ENCODE data around the gene EIF3K. TPM values are rescaled to one million over a fixed set of nuclear protein-coding genes. Genes with fewer than 3 reads are reported as not detected.

EIF3K gene
- total RNA-seq, 1 donor from 2014 or later, result 229 TPM

DNA sequence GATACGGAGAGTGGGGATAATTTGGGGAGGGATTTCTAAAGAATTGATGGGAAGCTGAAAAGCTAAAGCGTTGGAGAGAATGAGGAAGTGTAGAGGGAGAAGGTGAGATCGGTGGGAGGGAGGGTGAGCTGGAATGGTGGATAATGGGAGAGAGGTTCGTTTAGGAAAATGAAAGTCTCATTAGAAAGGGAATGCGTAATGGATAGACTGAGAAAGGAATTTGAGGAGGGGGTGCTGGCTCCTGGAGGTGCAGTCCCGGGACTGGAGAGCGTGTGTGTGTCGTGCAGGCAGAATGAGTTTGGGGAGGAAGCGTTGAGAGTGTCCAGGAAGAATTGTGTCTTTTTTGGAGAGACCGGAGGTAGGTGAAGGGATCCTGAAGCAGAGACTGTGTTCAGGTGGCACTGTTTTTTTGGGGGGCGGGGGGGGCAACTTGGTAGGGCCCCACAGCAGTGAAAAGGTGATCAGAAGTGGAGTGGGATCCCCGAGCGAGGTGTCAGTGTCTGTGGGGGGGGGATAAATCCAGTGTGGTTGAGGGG lies 29.8 kb downstream of the EIF3K start:
- TF ChIP-seq CTCF (IDR thresholded peaks at IDR 0.05), result no peak
- no peak for DNase-seq
- intact Hi-C loops (cut with DNase I), result no loop called here

GRCh38 chr19:38649305-38650171 lies 30.6 kb downstream of the EIF3K start:
- peaks cover 59% of the 10 kb centered on the region for H3K4me1 ChIP-seq
- peak overlapping the region; percentile 88 for H3K27ac ChIP-seq
- intact Hi-C loops (cut with DNase I), result no loop called here
- peak; percentile 63 for DNase-seq
- TF ChIP-seq CTCF (IDR thresholded peaks at IDR 0.05), result no peak
- no peaks in the 10 kb centered on the region for H3K27me3 ChIP-seq (ENCODE audit: low read depth)
- H3K36me3 ChIP-seq, result no peaks in the 10 kb centered on the region
- H3K9me3 ChIP-seq, result no peaks in the 10 kb centered on the region
- H3K4me3 ChIP-seq, result peak overlapping the region; percentile 83
- ATAC-seq, result peak in 1 of 2 donors; percentile 4

More for the DNA sequence above, 29.8 kb downstream of the EIF3K start:
- no peaks in the 10 kb centered on the region for H3K36me3 ChIP-seq
- peak overlapping the region; percentile 88 for H3K27ac ChIP-seq
- H3K9me3 ChIP-seq, result no peaks in the 10 kb centered on the region
- peaks cover 52% of the 10 kb centered on the region for H3K4me1 ChIP-seq
- peak overlapping the region; percentile 83 for H3K4me3 ChIP-seq
- no peak for ATAC-seq
- no peaks in the 10 kb centered on the region for H3K27me3 ChIP-seq (ENCODE audit: low read depth)

DNA sequence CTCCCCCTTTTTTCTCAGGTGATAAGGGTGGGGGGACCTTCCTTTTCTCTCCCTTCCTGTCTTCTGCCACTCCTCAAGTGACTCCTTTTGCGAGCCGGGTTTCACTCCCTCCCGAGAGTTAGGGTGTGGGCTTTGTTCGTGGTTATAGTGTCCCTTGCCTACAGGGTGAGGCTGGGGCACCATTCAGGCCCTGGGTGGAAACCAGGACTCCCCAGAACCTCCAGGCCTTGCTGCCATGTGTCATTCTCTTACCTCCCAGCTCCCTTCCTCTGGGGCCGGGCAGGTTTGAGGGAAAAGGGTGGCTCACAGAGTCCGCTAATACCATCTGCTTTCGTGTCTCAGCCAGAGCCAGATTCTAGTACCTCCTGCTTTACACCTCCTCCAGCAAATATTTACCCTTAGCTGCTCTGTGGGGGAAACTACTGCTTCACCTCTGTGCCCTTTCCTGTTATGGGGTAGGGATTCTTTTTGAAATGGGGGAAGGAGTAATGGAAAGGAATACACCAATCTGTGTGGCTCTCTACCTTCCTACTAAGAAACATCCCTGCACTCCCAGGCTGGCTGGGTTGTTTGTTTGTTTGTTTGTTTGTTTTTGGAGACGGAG lies 31.3 kb downstream of the EIF3K start:
- ATAC-seq (peak in 1 of 2 donors; percentile 0), DNase-seq (no peak)
- no peaks in the 10 kb centered on the region for H3K27me3 ChIP-seq (ENCODE audit: low read depth)
- intact Hi-C loops (cut with DNase I), result no loop called here
- H3K27ac ChIP-seq, result peak overlapping the region; percentile 88
- TF ChIP-seq CTCF (IDR thresholded peaks at IDR 0.05), result no peak
- no peaks in the 10 kb centered on the region for H3K9me3 ChIP-seq
- peaks cover 66% of the 10 kb centered on the region for H3K4me1 ChIP-seq
- H3K36me3 ChIP-seq, result no peaks in the 10 kb centered on the region
- peak overlapping the region; percentile 83 for H3K4me3 ChIP-seq

DNA sequence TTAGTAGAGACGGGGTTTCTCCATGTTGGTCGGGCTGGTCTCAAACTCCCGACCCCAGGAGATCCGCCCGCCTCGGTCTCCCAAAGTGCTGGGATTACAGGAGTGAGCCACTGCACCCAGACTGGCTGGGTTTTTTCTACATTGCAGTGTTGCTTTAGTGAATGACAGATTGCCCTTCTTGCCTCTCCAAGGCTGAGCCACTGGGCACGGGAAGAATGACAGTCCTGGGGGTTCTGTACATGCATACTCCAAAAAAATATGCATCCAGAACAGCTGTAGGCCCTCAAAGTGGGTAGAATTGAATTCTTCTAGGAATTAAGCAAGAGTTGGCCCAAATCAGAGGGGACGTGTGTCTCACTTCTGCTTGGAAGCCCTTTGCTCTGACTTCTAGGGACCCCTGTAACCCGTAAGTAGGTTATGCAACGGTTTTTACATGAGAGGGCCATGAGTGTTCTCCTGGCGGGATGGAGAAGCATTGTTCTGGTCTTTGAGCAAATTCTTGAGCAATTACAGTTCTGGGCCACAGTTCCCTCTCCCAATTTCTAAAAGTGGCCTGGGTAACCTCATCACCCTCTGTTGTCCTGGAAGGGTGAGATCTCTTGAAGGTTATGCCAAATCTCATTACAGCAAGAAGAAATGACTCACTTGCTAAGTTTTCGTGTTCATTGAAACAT lies 32.1 kb downstream of the EIF3K start:
- Histone ChIP-seq H3K27me3 (ENCODE audit: low read depth) (no peaks in the 10 kb centered on the region), H3K4me3 (peak overlapping the region; percentile 83), H3K4me1 (peaks cover 74% of the 10 kb centered on the region), H3K36me3 (no peaks in the 10 kb centered on the region), H3K9me3 (no peaks in the 10 kb centered on the region), H3K27ac (peak overlapping the region; percentile 88)
- DNase-seq (no peak), ATAC-seq (peak; percentile 3 to 38)
- TF ChIP-seq CTCF (IDR thresholded peaks at IDR 0.05), result no peak
- intact Hi-C loops (cut with DNase I), result no loop called here

GRCh38 chr19:38653028-38653571 lies 34.1 kb downstream of the EIF3K start:
- H3K4me3 ChIP-seq, result no peak overlapping the region
- TF ChIP-seq CTCF (IDR thresholded peaks at IDR 0.05), result no peak
- H3K27ac ChIP-seq, result peak overlapping the region; percentile 88
- DNase-seq, result no peak
- ATAC-seq, result no peak
- no peaks in the 10 kb centered on the region for H3K9me3 ChIP-seq
- H3K27me3 ChIP-seq (ENCODE audit: low read depth), result no peaks in the 10 kb centered on the region
- peaks cover 90% of the 10 kb centered on the region for H3K4me1 ChIP-seq
- intact Hi-C loops (cut with DNase I), result no loop called here
- peaks cover 7% of the 10 kb centered on the region for H3K36me3 ChIP-seq

All from lower lobe of right lung (tissue), 2 donors.